Measurements from ENCODE around the gene FHIT. TPM values are rescaled to one million over a fixed set of nuclear protein-coding genes. Genes with fewer than 3 reads are reported as not detected.

The FHIT gene
- total RNA-seq, 2 experiments from 2014 or later: 86.0 to 90.6 TPM

DNA sequence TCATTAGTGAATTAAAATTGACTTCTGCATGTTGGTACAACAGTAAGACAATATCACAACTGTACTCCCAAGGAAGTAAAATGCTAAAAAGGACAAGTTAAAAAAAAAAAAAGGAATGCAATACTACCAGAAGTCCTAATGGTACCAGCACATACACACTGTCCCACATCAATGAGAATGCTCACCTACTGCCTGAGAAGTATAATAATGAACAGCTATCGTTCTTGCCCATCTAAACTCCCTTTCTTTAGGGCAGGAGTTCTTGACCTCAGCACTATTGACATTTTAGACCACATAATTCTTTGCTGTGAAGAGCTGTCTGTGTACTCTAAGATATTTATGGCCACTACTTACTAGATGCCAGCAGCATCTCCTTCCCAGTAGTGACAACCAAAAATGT is 651.7 kb downstream of the FHIT start:
- CTCF ChIA-PET: interaction anchor here (1.3 kb wide), 1 partner anchor 9 kb away, joined by 3 read pairs; no protein-coding TSS in a partner anchor
- peaks cover 27% of the 10 kb centered on the region for H3K4me1 Mint-ChIP-seq (ENCODE audit: low read depth)
- Histone ChIP-seq H3K4me1 (ENCODE audit: insufficient read depth, low read length) (no peaks in the 10 kb centered on the region), H3K36me3 (ENCODE audit: insufficient read depth, low read length) (no peaks in the 10 kb centered on the region), H3K9me3 (ENCODE audit: control insufficient read depth in 1 of 2, insufficient read depth in 1 of 2, low read length in 2 of 2) (no peaks in the 10 kb centered on the region), H3K4me3 (ENCODE audit: low read length) (no peak overlapping the region), H3K27ac (ENCODE audit: low read depth in 1 of 2, low read length in 2 of 2) (no peak overlapping the region), H3K27me3 (ENCODE audit: control insufficient read depth in 1 of 2, insufficient read depth in 2 of 2, low read length in 2 of 2) (no peaks in the 10 kb centered on the region)
- TF ChIP-seq, protein P1, sequence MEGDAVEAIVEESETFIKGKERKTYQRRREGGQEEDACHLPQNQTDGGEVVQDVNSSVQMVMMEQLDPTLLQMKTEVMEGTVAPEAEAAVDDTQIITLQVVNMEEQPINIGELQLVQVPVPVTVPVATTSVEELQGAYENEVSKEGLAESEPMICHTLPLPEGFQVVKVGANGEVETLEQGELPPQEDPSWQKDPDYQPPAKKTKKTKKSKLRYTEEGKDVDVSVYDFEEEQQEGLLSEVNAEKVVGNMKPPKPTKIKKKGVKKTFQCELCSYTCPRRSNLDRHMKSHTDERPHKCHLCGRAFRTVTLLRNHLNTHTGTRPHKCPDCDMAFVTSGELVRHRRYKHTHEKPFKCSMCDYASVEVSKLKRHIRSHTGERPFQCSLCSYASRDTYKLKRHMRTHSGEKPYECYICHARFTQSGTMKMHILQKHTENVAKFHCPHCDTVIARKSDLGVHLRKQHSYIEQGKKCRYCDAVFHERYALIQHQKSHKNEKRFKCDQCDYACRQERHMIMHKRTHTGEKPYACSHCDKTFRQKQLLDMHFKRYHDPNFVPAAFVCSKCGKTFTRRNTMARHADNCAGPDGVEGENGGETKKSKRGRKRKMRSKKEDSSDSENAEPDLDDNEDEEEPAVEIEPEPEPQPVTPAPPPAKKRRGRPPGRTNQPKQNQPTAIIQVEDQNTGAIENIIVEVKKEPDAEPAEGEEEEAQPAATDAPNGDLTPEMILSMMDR (IDR thresholded peaks at IDR 0.05): no peak
- no peak overlapping the region for H3K27ac Mint-ChIP-seq
- no peaks in the 10 kb centered on the region for H3K36me3 Mint-ChIP-seq (ENCODE audit: low read depth)
- POLR2A ChIA-PET: no interaction called here
- no peaks in the 10 kb centered on the region for H3K27me3 Mint-ChIP-seq
- no peak for DNase-seq
- ATAC-seq (ENCODE audit: poor library complexity): no peak
- intact Hi-C loops (cut with DNase I, micrococcal nuclease): no loop called here
- no peaks in the 10 kb centered on the region for H3K9me3 Mint-ChIP-seq
- no peak overlapping the region for H3K4me3 Mint-ChIP-seq

DNA sequence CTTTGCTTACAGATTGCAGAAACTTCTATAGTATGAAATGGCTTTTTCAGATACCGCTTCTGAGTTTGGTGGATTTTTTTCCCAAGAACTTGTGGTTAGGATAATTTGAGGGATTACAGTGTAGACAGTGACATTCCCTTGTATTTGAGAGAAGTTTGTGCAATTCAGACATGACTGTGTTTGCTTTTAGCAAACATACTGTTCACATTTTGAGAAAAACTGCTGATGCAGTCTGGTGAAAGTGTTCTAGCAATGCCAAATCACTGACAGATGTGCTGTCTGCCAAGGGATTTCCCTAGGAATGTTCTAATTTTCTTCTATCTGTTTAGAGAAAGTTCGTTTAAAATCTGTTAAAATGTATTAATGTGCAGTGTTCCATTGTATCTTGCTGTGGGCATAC is 652.6 kb downstream of the FHIT start:
- DNase-seq (no peak), ATAC-seq (ENCODE audit: poor library complexity) (no peak)
- POLR2A ChIA-PET: no interaction called here
- CTCF ChIA-PET: no interaction called here
- H3K27me3 ChIP-seq (ENCODE audit: control insufficient read depth in 1 of 2, insufficient read depth in 2 of 2, low read length in 2 of 2): no peaks in the 10 kb centered on the region
- Mint-ChIP-seq H3K4me3 (no peak overlapping the region), H3K27me3 (no peaks in the 10 kb centered on the region), H3K9me3 (no peaks in the 10 kb centered on the region), H3K27ac (no peak overlapping the region), H3K36me3 (ENCODE audit: low read depth) (no peaks in the 10 kb centered on the region), H3K4me1 (ENCODE audit: low read depth) (peaks cover 27% of the 10 kb centered on the region)
- H3K4me1 ChIP-seq (ENCODE audit: insufficient read depth, low read length): no peaks in the 10 kb centered on the region
- H3K27ac ChIP-seq (ENCODE audit: low read depth in 1 of 2, low read length in 2 of 2): no peak overlapping the region
- TF ChIP-seq, protein P1 (IDR thresholded peaks at IDR 0.05): no peak
- no peaks in the 10 kb centered on the region for H3K9me3 ChIP-seq (ENCODE audit: control insufficient read depth in 1 of 2, insufficient read depth in 1 of 2, low read length in 2 of 2)
- H3K4me3 ChIP-seq (ENCODE audit: low read length): no peak overlapping the region
- intact Hi-C loops (cut with DNase I, micrococcal nuclease): no loop called here
- no peaks in the 10 kb centered on the region for H3K36me3 ChIP-seq (ENCODE audit: insufficient read depth, low read length)

DNA sequence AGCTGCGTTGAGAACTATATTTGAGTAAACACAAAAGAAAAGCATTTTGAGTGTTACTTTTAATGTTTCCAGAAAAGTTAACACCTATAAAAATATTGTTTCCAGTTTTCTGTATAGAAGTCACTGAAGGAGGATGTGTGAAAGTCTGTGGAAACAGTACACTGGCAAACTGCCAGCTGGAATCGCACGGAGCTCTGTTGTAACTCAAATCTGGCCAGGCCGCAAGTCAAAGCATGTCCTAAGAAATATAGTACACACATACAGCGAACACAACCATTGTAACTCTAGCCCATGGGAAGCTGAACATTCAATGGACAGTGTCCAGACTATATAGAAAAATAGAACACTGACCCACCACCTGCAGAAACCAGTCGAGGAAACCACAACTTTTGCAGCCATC is 657.2 kb downstream of the FHIT start:
- Mint-ChIP-seq H3K27ac (no peak overlapping the region), H3K9me3 (no peaks in the 10 kb centered on the region), H3K4me3 (no peak overlapping the region), H3K4me1 (ENCODE audit: low read depth) (no peaks in the 10 kb centered on the region), H3K36me3 (ENCODE audit: low read depth) (no peaks in the 10 kb centered on the region), H3K27me3 (no peaks in the 10 kb centered on the region)
- no peaks in the 10 kb centered on the region for H3K9me3 ChIP-seq (ENCODE audit: control insufficient read depth in 1 of 2, insufficient read depth in 1 of 2, low read length in 2 of 2)
- TF ChIP-seq, protein P1 (IDR thresholded peaks at IDR 0.05): no peak
- POLR2A ChIA-PET: no interaction called here
- CTCF ChIA-PET: interaction anchor here (0.9 kb wide), 1 partner anchor 8 kb away, joined by 3 read pairs; no protein-coding TSS in a partner anchor
- DNase-seq (no peak), ATAC-seq (ENCODE audit: poor library complexity) (no peak)
- no peaks in the 10 kb centered on the region for H3K27me3 ChIP-seq (ENCODE audit: control insufficient read depth in 1 of 2, insufficient read depth in 2 of 2, low read length in 2 of 2)
- H3K36me3 ChIP-seq (ENCODE audit: insufficient read depth, low read length): no peaks in the 10 kb centered on the region
- no peaks in the 10 kb centered on the region for H3K4me1 ChIP-seq (ENCODE audit: insufficient read depth, low read length)
- intact Hi-C loops (cut with DNase I, micrococcal nuclease): no loop called here
- H3K27ac ChIP-seq (ENCODE audit: low read depth in 1 of 2, low read length in 2 of 2): no peak overlapping the region
- H3K4me3 ChIP-seq (ENCODE audit: low read length): no peak overlapping the region

Measured in CD4-positive, alpha-beta T cell (primary cell).